DOHH2 (cell line): ENCODE measurements around the gene CPXM1.

Experiments
- H3F3A ChIP-seq: fragments of 200-600 bp; sonication (generic), shearing (Covaris generic); 2 replicates; pipeline ENCODE4 v1.6.0; 2016; ENCODE audit warnings: antibody characterized with exemption, mild to moderate bottlenecking; ENCODE audit not compliant: control insufficient read depth, insufficient read depth
- H3K27ac ChIP-seq: fragments of 200-600 bp; sonication (generic); 2 replicates; pipeline ENCODE4 v1.5.1; 2014; ENCODE audit warnings: low read depth, mild to moderate bottlenecking, low read length, moderate library complexity
- H3K27me3 ChIP-seq: fragments of 200-600 bp; sonication (generic); 2 replicates; pipeline ENCODE4 v1.6.1; 2014; ENCODE audit warnings: mild to moderate bottlenecking, low read length, mixed read lengths; ENCODE audit not compliant: control insufficient read depth
- H3K36me3 ChIP-seq: fragments of 200-600 bp; sonication (generic); 2 replicates; pipeline ENCODE4 v1.6.1; 2014; ENCODE audit warnings: mild to moderate bottlenecking, low read length, moderate library complexity, mixed read lengths; ENCODE audit not compliant: control insufficient read depth
- H3K4me1 ChIP-seq: fragments of 200-600 bp; sonication (generic); 2 replicates; pipeline ENCODE4 v1.6.1; 2014; ENCODE audit warnings: mild to moderate bottlenecking, low read length, mixed read lengths; ENCODE audit not compliant: control insufficient read depth
- H3K4me2 ChIP-seq: fragments of 200-600 bp; sonication (generic); 2 replicates; pipeline ENCODE4 v1.6.0; 2014; ENCODE audit warnings: mild to moderate bottlenecking, low read length, moderate library complexity
- H3K4me3 ChIP-seq: fragments of 200-600 bp; sonication (generic); 2 replicates; pipeline ENCODE4 v1.5.1; 2014; ENCODE audit warnings: mild to moderate bottlenecking, low read length, mixed read lengths
- H3K79me2 ChIP-seq: fragments of 200-600 bp; sonication (generic); 2 replicates; pipeline ENCODE4 v1.6.1; 2014; ENCODE audit warnings: mild to moderate bottlenecking, low read length, mixed read lengths; ENCODE audit not compliant: control insufficient read depth
- H3K9me2 ChIP-seq: fragments of 200-600 bp; sonication (generic); replicated peaks from 2 replicates; pipeline ENCODE4 v1.6.1; 2014; ENCODE audit warnings: mild to moderate bottlenecking, low read length, mixed read lengths; ENCODE audit not compliant: control insufficient read depth
- H3K9me3 ChIP-seq: fragments of 200-600 bp; sonication (generic); 2 replicates; pipeline ENCODE4 v1.6.1; 2014; ENCODE audit warnings: antibody characterized with exemption, low read length, mixed read lengths; ENCODE audit not compliant: control insufficient read depth, insufficient read depth
- H4K20me1 ChIP-seq: fragments of 200-600 bp; sonication (generic); 2 replicates; pipeline ENCODE4 v1.6.0; 2014; ENCODE audit warnings: low read depth, mild to moderate bottlenecking, antibody characterized with exemption, low read length, moderate library complexity; ENCODE audit not compliant: control insufficient read depth, insufficient read depth
- CTCF ChIP-seq: fragments of 200-600 bp; sonication (generic); IDR thresholded peaks from one replicate; pipeline ENCODE4 v1.5.1; 2014; ENCODE audit warnings: antibody characterized with exemption, mild to moderate bottlenecking, low read depth, low read length; ENCODE audit not compliant: poor library complexity, severe bottlenecking
- EZH2phosphoT487 ChIP-seq: fragments of 200-600 bp; sonication (generic); IDR thresholded peaks from 2 replicates; pipeline ENCODE4 v1.6.1; 2017; ENCODE audit warnings: borderline replicate concordance, mild to moderate bottlenecking, antibody characterized with exemption, low read length, moderate library complexity, mixed read lengths

CPXM1 gene

GRCh38 chr20:2762578-2763131 is 37.8 kb downstream of the CPXM1 start:
- Histone ChIP-seq H3K4me1 (no peaks in the 10 kb centered on the region), H3K9me3 (no peaks in the 10 kb centered on the region), H3K27me3 (peaks cover 8% of the 10 kb centered on the region; the same call in 1 of the 2 replicates), H3K4me2 (no peak overlapping the region), H3K4me3 (no peak overlapping the region), H3K36me3 (no peaks in the 10 kb centered on the region), H4K20me1 (no peaks in the 10 kb centered on the region), H3K27ac (no peak overlapping the region), H3K79me2 (no peaks in the 10 kb centered on the region), H3F3A (no peaks in the 10 kb centered on the region), H3K9me2 (no peaks in the 10 kb centered on the region)
- no peak for TF ChIP-seq CTCF
- TF ChIP-seq EZH2phosphoT487: no peak

DNA sequence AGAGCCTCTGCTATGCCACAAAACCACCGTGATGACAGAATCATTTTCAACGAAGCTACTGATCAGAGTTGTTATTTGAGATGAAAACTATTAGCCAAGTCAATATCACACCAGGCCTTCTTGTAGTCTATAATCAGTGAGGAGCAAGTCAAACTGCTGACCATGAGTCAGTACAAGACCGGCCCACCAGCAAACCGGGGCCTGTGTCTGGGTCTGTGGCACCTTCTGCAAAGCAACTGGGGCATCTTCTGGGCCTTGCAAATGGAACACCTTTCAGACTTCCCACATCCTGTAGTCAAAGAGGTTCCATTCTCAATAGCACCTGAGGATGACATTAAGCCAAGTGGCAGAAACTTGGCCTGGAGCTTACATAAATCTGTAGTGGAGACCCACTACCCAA is 38.5 kb downstream of the CPXM1 start:
- no peaks in the 10 kb centered on the region for H3K9me3 ChIP-seq
- TF ChIP-seq CTCF (no peak), EZH2phosphoT487 (no peak)
- H3K27me3 ChIP-seq: 0 out of 2 replicates have a peak, but pooled peaks cover 3% of the 10 kb centered on the region
- no peaks in the 10 kb centered on the region for H3K9me2 ChIP-seq
- H3K27ac ChIP-seq: no peak overlapping the region
- H3K4me3 ChIP-seq: no peak overlapping the region
- no peaks in the 10 kb centered on the region for H3F3A ChIP-seq
- no peaks in the 10 kb centered on the region for H3K36me3 ChIP-seq
- no peak overlapping the region for H3K4me2 ChIP-seq
- H4K20me1 ChIP-seq: no peaks in the 10 kb centered on the region
- no peaks in the 10 kb centered on the region for H3K4me1 ChIP-seq
- no peaks in the 10 kb centered on the region for H3K79me2 ChIP-seq

DNA sequence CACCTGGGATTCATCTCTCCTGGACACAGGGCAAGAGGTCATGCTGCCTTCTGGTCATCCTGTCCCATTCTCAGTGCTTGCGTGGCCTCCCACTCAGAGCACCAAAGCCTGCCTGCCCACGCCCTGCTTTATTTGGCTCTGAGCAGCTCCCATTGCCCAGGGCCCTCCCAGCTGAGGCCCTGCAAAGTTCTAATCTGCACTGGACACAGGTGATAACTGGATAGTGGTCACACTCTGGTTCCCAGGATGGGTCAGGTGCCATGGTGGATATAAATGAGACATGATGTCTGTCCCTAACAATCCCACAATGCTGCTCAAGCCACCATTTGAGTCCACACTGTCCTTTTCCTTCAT is 39.5 kb downstream of the CPXM1 start:
- no peak overlapping the region for H3K4me3 ChIP-seq
- H4K20me1 ChIP-seq: no peaks in the 10 kb centered on the region
- H3K79me2 ChIP-seq: no peaks in the 10 kb centered on the region
- H3F3A ChIP-seq: no peaks in the 10 kb centered on the region
- peaks cover 7% of the 10 kb centered on the region for H3K27me3 ChIP-seq
- no peak overlapping the region for H3K27ac ChIP-seq
- no peaks in the 10 kb centered on the region for H3K9me2 ChIP-seq
- H3K36me3 ChIP-seq: no peaks in the 10 kb centered on the region
- H3K4me1 ChIP-seq: no peaks in the 10 kb centered on the region
- no peak for TF ChIP-seq EZH2phosphoT487
- TF ChIP-seq CTCF: no peak
- H3K4me2 ChIP-seq: no peak overlapping the region
- no peaks in the 10 kb centered on the region for H3K9me3 ChIP-seq
